ENCODE data around the gene EPB41L4A.

- TF ChIP-seq, protein P1, sequence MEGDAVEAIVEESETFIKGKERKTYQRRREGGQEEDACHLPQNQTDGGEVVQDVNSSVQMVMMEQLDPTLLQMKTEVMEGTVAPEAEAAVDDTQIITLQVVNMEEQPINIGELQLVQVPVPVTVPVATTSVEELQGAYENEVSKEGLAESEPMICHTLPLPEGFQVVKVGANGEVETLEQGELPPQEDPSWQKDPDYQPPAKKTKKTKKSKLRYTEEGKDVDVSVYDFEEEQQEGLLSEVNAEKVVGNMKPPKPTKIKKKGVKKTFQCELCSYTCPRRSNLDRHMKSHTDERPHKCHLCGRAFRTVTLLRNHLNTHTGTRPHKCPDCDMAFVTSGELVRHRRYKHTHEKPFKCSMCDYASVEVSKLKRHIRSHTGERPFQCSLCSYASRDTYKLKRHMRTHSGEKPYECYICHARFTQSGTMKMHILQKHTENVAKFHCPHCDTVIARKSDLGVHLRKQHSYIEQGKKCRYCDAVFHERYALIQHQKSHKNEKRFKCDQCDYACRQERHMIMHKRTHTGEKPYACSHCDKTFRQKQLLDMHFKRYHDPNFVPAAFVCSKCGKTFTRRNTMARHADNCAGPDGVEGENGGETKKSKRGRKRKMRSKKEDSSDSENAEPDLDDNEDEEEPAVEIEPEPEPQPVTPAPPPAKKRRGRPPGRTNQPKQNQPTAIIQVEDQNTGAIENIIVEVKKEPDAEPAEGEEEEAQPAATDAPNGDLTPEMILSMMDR (IDR thresholded peaks at IDR 0.05): no peak
- TF ChIP-seq POLR2AphosphoS5 (IDR thresholded peaks at IDR 0.05): no peak
- TF ChIP-seq POLR2A (IDR thresholded peaks at IDR 0.05): no peak
- TF ChIP-seq EP300 (IDR thresholded peaks at IDR 0.05): no peak
These were observed 192.9 kb downstream of the EPB41L4A start for GRCh38 chr5:112226215-112226614.

All from stomach (tissue), 4 donors.